Activated CD4-positive, alpha-beta T cell treated with anti-CD3 and anti-CD28 coated beads, Interleukin-10, Interleukin-2, amounts not matched to agents 100 ng/mL and 50 ng/mL, durations not matched to agents 16 hours and 8 hours (primary cell): ENCODE measurements around the gene USF2.
A peak's percentile ranks its signal among the peaks of the same experiment; 100 is the strongest.

Source experiments
- DNase-seq: peaks from one replicate; pipeline ENCODE4 v3.0.0-alpha.2; 2020

The USF2 gene

GRCh38 chr19:35246466-35247092 lies 22.2 kb upstream of the USF2 start:
- DNase-seq, result no peak

GRCh38 chr19:35247526-35248309 lies 21.0 kb upstream of the USF2 start:
- DNase-seq, result peak; percentile 31

GRCh38 chr19:35248310-35249145 lies 20.2 kb upstream of the USF2 start, which contains the start of gene LSR:
LSR (plus strand) TSS chr19:35249002; CDS start chr19:35249023, 21 bp downstream.
- peak; percentile 27 for DNase-seq

- DNase-seq, result no peak
Measured at GRCh38 chr19:35249146-35249847, 19.5 kb upstream of the USF2 start.

- no peak for DNase-seq
Measured at GRCh38 chr19:35249848-35250711, 18.7 kb upstream of the USF2 start.

- no peak for DNase-seq
Measured at GRCh38 chr19:35251456-35251855, 17.3 kb upstream of the USF2 start.

DNA sequence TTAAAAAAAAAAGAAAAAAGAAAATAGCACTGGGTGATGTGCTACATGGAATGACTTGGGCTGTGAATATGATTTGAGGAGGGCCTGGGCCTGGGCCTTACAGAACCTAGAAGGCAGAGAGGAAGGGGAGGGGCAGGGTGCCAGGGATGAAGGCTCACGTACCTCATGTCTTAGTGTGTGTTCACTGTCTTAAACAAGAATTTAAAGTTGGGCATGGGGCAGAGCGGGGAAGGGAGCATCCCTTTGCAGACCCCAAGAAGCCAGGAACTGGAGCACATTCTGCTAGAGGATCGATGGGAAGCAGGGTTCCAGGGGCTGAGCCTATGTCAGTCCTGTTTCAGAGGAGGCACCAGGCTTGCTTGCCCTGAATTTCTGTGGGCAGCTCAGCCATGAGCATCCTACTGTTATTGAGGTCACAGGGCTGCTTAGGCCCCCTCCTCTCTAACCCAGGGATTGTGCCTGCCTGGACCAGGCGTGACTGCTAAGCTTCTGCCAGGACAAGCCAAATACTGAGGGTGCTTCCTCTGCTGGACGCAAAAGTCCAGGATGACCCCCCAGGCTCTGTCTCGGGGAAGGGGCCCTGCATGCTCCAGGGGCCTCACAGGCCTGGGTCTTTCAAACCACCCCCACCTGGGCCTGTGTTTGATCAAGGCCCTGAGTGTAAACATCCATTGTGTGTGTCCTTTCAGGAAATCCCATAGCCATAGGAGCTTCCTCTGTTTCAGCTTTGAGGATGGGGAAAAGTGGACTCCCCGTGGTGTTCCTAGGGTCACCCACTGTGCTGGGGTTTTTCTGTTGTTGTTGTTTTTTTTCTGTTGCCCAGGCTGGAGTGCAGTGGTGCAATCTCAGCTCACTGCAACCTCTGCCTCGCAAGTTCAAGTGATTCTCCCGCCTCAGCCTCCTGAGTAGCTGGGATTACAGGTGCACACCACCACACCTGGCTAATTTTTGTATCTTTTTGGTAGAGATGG lies 15.2 kb upstream of the USF2 start:
- no peak for DNase-seq

DNA sequence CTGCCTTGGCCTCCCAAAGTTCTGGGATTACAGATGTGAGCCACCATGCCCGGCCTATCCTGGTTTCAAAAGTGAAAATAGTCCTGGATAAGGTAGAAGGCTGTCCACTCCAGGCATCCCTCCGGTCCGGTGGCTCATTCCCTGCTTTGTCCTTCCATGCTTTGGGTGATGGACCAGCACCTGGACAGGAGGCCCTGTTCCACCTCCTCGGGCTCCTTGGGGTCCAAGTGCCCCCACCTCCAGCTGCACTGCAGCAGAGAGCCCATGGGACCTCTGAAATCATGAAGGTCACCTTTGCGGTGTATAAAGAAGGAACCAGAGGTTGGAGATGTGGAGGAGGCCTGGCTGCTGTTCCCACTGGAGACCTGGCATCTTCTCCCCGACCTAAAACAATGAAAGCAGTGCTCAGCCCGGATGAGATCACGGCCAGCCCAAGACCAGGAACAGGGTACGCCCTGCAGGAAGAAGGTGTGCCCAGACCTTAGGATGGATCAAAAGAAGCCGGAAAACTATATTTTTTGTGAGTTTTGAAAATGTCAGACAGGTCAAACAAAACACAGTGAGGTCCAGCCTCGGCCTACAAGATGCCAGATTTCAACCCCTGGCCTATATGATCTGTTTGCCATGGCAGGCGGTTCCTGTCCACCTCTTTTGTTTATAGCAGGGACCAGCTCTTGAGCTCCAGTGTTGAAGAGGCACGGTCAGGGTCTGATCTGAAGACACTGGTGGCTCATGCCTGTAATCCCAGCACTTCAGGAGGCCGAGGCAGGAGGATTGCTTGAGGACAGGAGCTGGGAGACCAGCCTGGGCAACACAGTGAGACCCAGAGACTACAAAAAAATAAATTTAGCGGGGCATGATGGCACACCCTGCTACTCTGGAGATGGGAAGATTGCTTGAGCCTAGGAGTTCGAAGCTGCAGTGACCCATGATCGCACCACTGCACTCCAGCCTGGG lies 14.1 kb upstream of the USF2 start:
- no peak for DNase-seq

DNA sequence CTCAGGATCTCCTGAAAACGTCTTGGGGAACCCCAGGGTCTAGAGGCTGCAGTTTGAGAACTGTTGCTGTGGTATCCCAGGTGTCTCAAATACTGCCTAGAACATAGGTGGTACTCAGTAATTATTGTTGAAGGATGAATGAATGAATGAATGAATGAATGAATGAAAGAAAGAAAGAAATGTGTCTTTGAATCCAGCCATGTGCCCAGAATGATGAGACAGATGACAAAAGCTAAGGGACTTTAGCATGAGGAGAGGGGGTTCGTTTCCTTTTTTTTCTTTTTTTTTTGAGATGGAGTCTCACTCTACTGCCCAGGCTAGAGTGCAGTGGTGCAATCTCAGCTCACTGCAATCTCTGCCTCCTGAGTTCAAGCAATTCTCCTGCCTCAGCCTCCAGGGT lies 12.2 kb upstream of the USF2 start:
- no peak for DNase-seq

GRCh38 chr19:35257113-35257461 lies 11.7 kb upstream of the USF2 start:
- no peak for DNase-seq

- no peak for DNase-seq
Measured at GRCh38 chr19:35260694-35261304, 8.0 kb upstream of the USF2 start.

DNA sequence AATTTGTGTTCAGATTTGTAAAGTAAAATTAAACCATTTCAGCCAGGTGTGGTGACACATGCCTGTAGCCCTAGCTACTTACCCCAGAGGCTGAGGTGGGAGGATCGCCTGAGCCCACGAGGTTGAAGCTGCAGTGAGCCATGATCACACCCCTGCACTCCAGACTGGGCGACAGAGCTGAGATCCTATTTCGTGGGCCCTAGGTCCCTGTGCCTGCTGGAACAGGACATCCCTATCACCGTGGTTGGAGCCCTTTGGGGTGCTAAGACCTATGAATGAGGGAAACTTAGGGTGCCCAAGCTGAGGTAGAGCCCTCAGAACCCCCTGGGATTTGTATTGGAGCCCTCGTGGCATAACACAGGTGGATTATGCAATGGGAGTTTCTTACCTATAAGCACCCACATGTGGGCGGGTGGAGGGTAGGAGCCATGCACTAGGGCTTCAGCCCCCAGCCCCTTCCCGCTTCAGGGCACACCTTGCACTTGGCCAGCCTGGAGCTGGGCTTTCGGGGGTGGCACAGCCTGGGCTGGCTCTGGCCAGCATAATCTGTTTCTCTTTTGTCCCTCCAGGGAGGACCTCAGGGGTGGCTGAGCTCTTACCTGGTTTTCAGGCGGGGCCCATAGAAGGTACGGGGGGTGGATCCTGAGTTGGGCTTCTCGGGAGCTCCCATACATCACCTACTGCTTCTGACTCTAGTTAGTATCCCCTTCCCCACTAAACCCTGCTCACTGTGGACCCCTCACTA lies 7.2 kb upstream of the USF2 start:
- no peak for DNase-seq

DNA sequence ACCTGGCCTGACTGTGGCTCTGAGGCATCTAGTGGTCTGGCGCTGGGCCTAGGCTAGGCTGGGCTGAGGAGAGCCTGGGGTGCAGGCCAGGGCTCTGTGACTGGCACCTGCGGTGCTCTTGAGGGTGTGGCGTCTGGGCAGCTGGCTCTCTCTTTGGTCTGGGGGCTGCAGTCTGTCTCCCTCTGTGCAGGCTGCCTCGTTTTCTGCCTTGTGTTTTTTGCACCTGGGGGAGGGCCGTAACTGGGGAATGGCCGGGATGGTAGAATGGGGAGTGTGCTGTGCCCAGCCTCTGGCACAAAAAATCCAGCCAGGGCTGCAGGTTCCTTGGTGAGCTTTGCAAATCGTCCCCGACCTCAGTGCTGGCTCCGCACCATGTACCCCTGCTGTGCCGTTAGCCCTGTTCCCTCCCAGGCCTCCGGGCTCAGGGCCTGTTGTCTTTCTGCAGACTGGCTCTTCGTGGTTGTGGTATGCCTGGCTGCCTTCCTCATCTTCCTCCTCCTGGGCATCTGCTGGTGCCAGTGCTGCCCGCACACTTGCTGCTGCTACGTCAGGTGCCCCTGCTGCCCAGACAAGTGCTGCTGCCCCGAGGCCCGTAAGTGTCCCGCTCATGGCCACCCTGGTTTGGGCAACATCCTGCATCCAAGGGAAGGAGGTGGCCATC lies 6.5 kb upstream of the USF2 start:
- no peak for DNase-seq

DNA sequence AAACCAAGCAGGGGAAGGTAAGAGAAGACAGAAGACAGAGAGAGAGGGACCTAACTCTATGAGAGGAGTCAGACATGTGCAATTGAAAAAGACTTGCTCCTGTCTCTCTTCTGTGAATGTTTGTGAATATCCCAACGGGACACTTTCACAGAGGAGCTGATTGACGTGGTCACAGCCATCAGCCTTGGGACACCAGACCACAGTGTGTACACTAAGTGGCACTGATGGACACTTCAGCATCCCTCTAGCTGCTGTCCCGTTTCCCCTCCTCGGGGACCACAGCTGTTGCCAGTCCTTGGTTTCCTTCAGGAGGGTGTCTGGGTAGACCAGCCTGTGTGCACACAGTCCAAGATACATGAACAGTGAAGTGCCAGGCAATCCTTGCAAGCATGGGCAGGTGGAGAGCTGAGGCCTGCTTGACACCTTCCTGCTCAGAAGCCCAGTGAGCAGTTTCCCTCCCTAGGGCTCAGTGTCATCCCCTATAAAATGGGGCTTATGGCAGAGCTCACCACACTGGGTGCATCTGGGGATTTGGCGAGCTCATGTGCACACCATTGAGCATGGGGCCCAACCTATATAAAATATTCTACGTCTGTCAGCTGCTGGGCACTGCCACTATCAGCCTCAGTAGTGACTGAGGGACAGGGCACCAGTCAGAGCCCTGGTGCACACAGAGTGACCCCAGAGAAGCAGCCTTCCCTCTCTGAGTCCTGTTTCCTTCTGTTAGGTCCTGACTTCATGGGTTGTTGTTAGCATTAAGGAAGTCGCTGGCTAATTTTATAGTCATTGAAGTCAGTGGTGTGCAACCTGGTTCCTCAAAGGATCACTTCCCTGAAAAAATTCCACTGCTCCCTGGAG lies 4.3 kb upstream of the USF2 start:
- no peak for DNase-seq

DNA sequence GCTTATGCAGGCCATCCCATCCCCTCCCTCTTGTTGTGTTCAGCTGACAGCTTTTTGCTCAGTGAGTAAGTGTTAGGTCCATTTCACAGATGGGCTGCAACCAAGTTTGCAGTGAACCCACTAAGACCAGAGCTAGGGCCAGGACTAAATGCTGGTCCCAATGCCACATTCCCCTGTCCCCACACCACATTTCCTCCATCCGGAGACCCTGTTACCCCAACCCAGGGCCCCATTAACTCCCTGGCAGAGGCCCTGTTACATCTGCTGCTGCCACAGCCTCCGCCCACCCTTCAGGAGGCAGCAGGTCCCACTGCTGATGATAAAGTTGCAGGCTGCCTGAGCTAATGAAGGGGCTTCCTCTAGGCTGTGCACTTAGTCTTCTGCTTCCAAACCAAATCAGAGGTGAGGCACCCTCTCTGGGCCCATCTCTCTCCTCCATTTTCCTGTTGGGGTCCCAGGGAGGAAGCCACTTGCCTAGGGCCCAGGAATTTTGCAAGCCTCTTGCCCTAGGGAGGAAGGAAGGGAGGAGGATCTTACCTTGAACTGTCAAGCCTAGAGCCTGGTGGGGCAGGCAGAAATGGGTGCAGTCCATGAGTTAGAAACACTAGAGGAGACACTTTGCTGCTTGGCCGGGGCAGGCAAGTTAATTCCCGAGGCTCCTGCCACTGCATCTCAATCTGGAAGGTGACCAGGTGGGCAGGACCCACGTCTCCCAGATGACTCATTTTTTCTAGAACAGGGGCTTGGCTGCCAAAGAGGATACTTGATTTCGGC lies 3.4 kb upstream of the USF2 start:
- DNase-seq, result no peak

DNA sequence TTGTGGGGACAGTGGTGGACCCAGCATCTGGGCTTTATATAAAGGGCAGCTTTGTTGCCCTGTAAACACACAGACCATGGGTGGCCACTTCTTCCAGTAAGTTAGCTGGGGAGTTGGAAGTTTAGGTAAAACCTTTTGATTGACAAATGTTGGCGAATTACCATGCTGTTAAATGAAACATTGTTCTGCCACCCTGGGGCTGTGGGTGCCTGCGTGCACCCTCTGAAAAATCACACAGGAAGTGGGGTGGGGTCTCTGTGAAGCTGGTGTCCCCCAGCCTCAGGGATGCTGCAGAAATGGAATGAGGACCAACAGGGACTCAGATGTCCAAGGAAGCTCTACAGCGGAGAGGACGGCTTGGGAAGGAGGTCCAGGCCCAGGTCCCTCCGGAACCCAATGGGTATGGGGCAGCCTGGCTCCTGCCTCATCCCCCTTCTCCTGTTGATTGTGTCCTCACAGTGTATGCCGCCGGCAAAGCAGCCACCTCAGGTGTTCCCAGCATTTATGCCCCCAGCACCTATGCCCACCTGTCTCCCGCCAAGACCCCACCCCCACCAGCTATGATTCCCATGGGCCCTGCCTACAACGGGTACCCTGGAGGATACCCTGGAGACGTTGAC lies 2.8 kb upstream of the USF2 start:
- DNase-seq, result no peak
